Dermis microvascular lymphatic vessel endothelial cell (primary cell): ENCODE measurements around the gene LPAR4. TPM values are rescaled to one million over a fixed set of nuclear protein-coding genes. Genes with fewer than 3 reads are reported as not detected.
A peak's percentile ranks its signal among the peaks of the same experiment; 100 is the strongest.
"Not testable (repeated sequence)": the region's sequence is repeated elsewhere in the genome, so short reads cannot be mapped to it uniquely, and the experiment has no call there.

Source experiments
- DNase-seq, 2 donors: peaks; one replicate each; pipeline versions ENCODE4 v3.0.0 to v3.0.0-alpha.2; 2010; ENCODE audit warnings: low read depth in 2 of 2
- total RNA-seq: library from RNA; depleted of rRNA; stranded (reverse); fragments of >200 nt; gene quantifications from 2 replicates; pipeline ENCODE4 v1.2.1, GENCODE V29; 2014

Gene LPAR4
- under 0.01 TPM in 1 of 2 replicates, not detected in the other for total RNA-seq

- no peak for DNase-seq
Measured at GRCh38 chrX:78747489-78747888, at the start of gene LPAR4. Gene LPAR4, plus strand, starts transcription at chrX:78747720. Its CDS starts 7,150 bp downstream, at chrX:78754870.

- no peak for DNase-seq
Measured at GRCh38 chrX:78706071-78706470, 41.4 kb upstream of the LPAR4 start.

GRCh38 chrX:78708262-78708661 is 39.3 kb upstream of the LPAR4 start:
- DNase-seq, result peak; percentile 14 to 30

GRCh38 chrX:78708816-78709215 is 38.7 kb upstream of the LPAR4 start:
- no peak for DNase-seq

- no peak for DNase-seq
Measured at GRCh38 chrX:78710171-78710570, 37.3 kb upstream of the LPAR4 start.

- no peak for DNase-seq
Measured at GRCh38 chrX:78712336-78712735, 35.2 kb upstream of the LPAR4 start.

GRCh38 chrX:78725287-78725686 is 22.2 kb upstream of the LPAR4 start:
- DNase-seq, result no peak

GRCh38 chrX:78746496-78746895 is 1.0 kb upstream of the LPAR4 start:
- DNase-seq, result no peak

GRCh38 chrX:78747971-78748370 is 451 bp downstream of the LPAR4 start:
- DNase-seq, result no peak

GRCh38 chrX:78748846-78749245 is 1.3 kb downstream of the LPAR4 start:
- DNase-seq, result no peak

GRCh38 chrX:78753571-78753970 is 6.1 kb downstream of the LPAR4 start:
- DNase-seq, result no peak

- no peak for DNase-seq
Measured at GRCh38 chrX:78754917-78755316, 7.4 kb downstream of the LPAR4 start.

GRCh38 chrX:78759081-78759480 is 11.6 kb downstream of the LPAR4 start:
- DNase-seq, result no peak

GRCh38 chrX:78769101-78769755 is 21.7 kb downstream of the LPAR4 start:
- DNase-seq, result no peak

- DNase-seq, result no peak
Measured at GRCh38 chrX:78769946-78770345, 22.4 kb downstream of the LPAR4 start.

GRCh38 chrX:78796916-78797315 is 49.4 kb downstream of the LPAR4 start:
- DNase-seq, result no peak

- no peak for DNase-seq
Measured at GRCh38 chrX:78800114-78800513, 52.6 kb downstream of the LPAR4 start.

GRCh38 chrX:78800694-78801093 is 53.2 kb downstream of the LPAR4 start:
- no peak for DNase-seq

- DNase-seq, result no peak
Measured at GRCh38 chrX:78801522-78801921, 54.0 kb downstream of the LPAR4 start.

GRCh38 chrX:78802526-78802925 is 55.0 kb downstream of the LPAR4 start:
- not testable (repeated sequence) for DNase-seq
